Neural crest cell (in vitro differentiated cells): Measurements from ENCODE around the gene VPS50. TPM values are rescaled to one million over a fixed set of nuclear protein-coding genes. Genes with fewer than 3 reads are reported as not detected.
A peak's percentile ranks its signal among the peaks of the same experiment; 100 is the strongest.
"Not testable (repeated sequence)": the region's sequence is repeated elsewhere in the genome, so short reads cannot be mapped to it uniquely, and the experiment has no call there.

Experiments used
- DNase-seq: peaks from one replicate; pipeline ENCODE4 v3.0.0; 2021; ENCODE audit warnings: low read depth, mixed read lengths, low spot score
- H3K27ac Mint-ChIP-seq: one replicate; pipeline ENCODE4 v1.8.0; 2021; ENCODE audit warnings: mild to moderate bottlenecking, mixed read lengths; ENCODE audit not compliant: unreplicated experiment
- H3K27me3 Mint-ChIP-seq: 2 replicates; pipeline ENCODE4 v1.8.0; 2021; ENCODE audit warnings: low read depth, mild to moderate bottlenecking, mixed read lengths
- H3K36me3 Mint-ChIP-seq: 2 replicates; pipeline ENCODE4 v1.8.0; 2021; ENCODE audit warnings: low read depth, mild to moderate bottlenecking, mixed read lengths
- H3K4me1 Mint-ChIP-seq: 2 replicates; pipeline ENCODE4 v1.8.0; 2021; ENCODE audit warnings: mixed read lengths
- H3K4me3 Mint-ChIP-seq: one replicate; pipeline ENCODE4 v1.8.0; 2021; ENCODE audit warnings: mild to moderate bottlenecking, mixed read lengths
- H3K9me3 Mint-ChIP-seq: 2 replicates; pipeline ENCODE4 v1.8.0; 2021; ENCODE audit warnings: mixed read lengths
- CTCF ChIP-seq: fragments of 200-600 bp; sonication (generic); conservative IDR thresholded peaks from 2 replicates; pipeline ENCODE4 v1.5.0; 2021; ENCODE audit warnings: antibody characterized with exemption, mild to moderate bottlenecking
- total RNA-seq: library from RNA; stranded (reverse); gene quantifications from 2 replicates; pipeline ENCODE4 v1.2.1, GENCODE V29; 2021

The VPS50 gene
- total RNA-seq, 1 donor from 2014 or later: 16.0 TPM

DNA sequence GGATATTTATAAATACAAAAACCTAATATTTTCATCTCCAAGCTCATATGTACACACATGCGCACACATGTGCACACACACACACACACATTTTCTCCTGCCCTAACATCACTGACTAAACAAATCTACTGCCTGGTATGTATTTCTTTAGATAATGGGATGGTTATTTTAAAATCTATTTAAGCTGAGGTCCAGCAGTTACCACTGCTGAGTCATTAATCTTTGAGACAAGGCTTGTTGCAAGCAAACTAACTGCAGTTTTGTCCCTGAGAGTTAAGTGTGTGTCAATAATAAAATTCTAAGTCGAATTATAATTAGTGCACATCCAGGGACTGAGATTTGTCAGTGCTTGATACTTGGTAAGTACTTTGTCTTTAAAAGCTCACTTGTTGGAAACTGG lies 135.1 kb downstream of the VPS50 start:
- H3K27ac Mint-ChIP-seq: no peak overlapping the region
- H3K36me3 Mint-ChIP-seq: peaks cover 4% of the 10 kb centered on the region
- no peak for DNase-seq
- no peaks in the 10 kb centered on the region for H3K4me1 Mint-ChIP-seq
- no peaks in the 10 kb centered on the region for H3K27me3 Mint-ChIP-seq
- no peak for TF ChIP-seq CTCF
- no peak overlapping the region for H3K4me3 Mint-ChIP-seq
- peaks cover 5% of the 10 kb centered on the region for H3K9me3 Mint-ChIP-seq

- not testable (repeated sequence) for H3K36me3 Mint-ChIP-seq, H3K4me3 Mint-ChIP-seq, H3K27me3 Mint-ChIP-seq, H3K27ac Mint-ChIP-seq, H3K4me1 Mint-ChIP-seq, DNase-seq, H3K9me3 Mint-ChIP-seq
Measured at GRCh38 chr7:93370937-93371336, 138.8 kb downstream of the VPS50 start.

- H3K4me1 Mint-ChIP-seq: no peaks in the 10 kb centered on the region
- no peak for DNase-seq
- no peak overlapping the region for H3K27ac Mint-ChIP-seq
- H3K4me3 Mint-ChIP-seq: no peak overlapping the region
- peaks cover 5% of the 10 kb centered on the region for H3K9me3 Mint-ChIP-seq
- peaks cover 9% of the 10 kb centered on the region for H3K27me3 Mint-ChIP-seq
- no peak for TF ChIP-seq CTCF
- H3K36me3 Mint-ChIP-seq: peaks cover 4% of the 10 kb centered on the region
Measured at GRCh38 chr7:93373537-93373936, 141.4 kb downstream of the VPS50 start.

GRCh38 chr7:93374345-93374940 lies 142.3 kb downstream of the VPS50 start:
- Mint-ChIP-seq H3K27me3 (peaks cover 9% of the 10 kb centered on the region), H3K4me3 (no peak overlapping the region), H3K4me1 (no peaks in the 10 kb centered on the region), H3K27ac (no peak overlapping the region), H3K36me3 (no peaks in the 10 kb centered on the region), H3K9me3 (no peaks in the 10 kb centered on the region)
- no peak for DNase-seq
- TF ChIP-seq CTCF: peak; percentile 75

GRCh38 chr7:93375603-93376002 lies 143.4 kb downstream of the VPS50 start:
- peaks cover 9% of the 10 kb centered on the region for H3K27me3 Mint-ChIP-seq

More at GRCh38 chr7:93375603-93376002, 143.4 kb downstream of the VPS50 start:
- no peaks in the 10 kb centered on the region for H3K36me3 Mint-ChIP-seq
- no peaks in the 10 kb centered on the region for H3K9me3 Mint-ChIP-seq
- no peak for DNase-seq
- H3K27ac Mint-ChIP-seq: no peak overlapping the region
- no peak for TF ChIP-seq CTCF
- no peaks in the 10 kb centered on the region for H3K4me1 Mint-ChIP-seq
- no peak overlapping the region for H3K4me3 Mint-ChIP-seq
